BLaER1 (cell line): ENCODE measurements around the gene PTGFRN.
"Not testable (repeated sequence)": the region's sequence is repeated elsewhere in the genome, so short reads cannot be mapped to it uniquely, and the experiment has no call there.

Source experiments
- H3K27ac ChIP-seq: shearing (Covaris generic); formaldehyde crosslinking; 2 replicates; pipeline ENCODE4 v1.8.1; 2022
- H3K27me3 ChIP-seq: shearing (Covaris generic); formaldehyde crosslinking; 2 replicates; pipeline ENCODE4 v1.8.1; 2022
- H3K36me3 ChIP-seq: shearing (Covaris generic); formaldehyde crosslinking; 2 replicates; pipeline ENCODE4 v1.8.1; 2022
- H3K4me1 ChIP-seq: shearing (Covaris generic); formaldehyde crosslinking; 2 replicates; pipeline ENCODE4 v1.8.1; 2022
- H3K4me2 ChIP-seq: shearing (Covaris generic); formaldehyde crosslinking; 2 replicates; pipeline ENCODE4 v1.8.1; 2022
- H3K4me3 ChIP-seq: shearing (Covaris generic); formaldehyde crosslinking; 2 replicates; pipeline ENCODE4 v1.8.1; 2022
- H3K9ac ChIP-seq: shearing (Covaris generic); formaldehyde crosslinking; 2 replicates; pipeline ENCODE4 v1.8.1; 2022
- H3K9me3 ChIP-seq: shearing (Covaris generic); formaldehyde crosslinking; 2 replicates; pipeline ENCODE4 v1.8.1; 2022
- H4K20me1 ChIP-seq: shearing (Covaris generic); formaldehyde crosslinking; 2 replicates; pipeline ENCODE4 v1.8.1; 2022
- Cebpa-rat ChIP-seq: shearing (Covaris generic); IDR thresholded peaks from 2 replicates; pipeline ENCODE4 v1.8.1; 2022

The PTGFRN gene

GRCh38 chr1:116874733-116875249, 34.9 kb upstream of the PTGFRN start:
- Histone ChIP-seq H3K36me3 (no peaks in the 10 kb centered on the region), H3K4me2 (peak overlapping the region; percentile 91), H3K9me3 (0 out of 2 replicates have a peak, but pooled peaks cover 5% of the 10 kb centered on the region), H3K4me1 (peaks cover 68% of the 10 kb centered on the region), H3K4me3 (no peak overlapping the region), H3K27me3 (no peaks in the 10 kb centered on the region), H3K27ac (0 out of 2 replicates have a peak overlapping the region, but pooled peaks have one; percentile 35), H3K9ac (no peak overlapping the region), H4K20me1 (no peaks in the 10 kb centered on the region)
- no peak for TF ChIP-seq Cebpa-rat

GRCh38 chr1:116875391-116875790, 34.3 kb upstream of the PTGFRN start:
- H3K4me1 ChIP-seq = peaks cover 74% of the 10 kb centered on the region
- no peak for TF ChIP-seq Cebpa-rat

GRCh38 chr1:116875946-116876345, 33.8 kb upstream of the PTGFRN start:
- H3K4me3 ChIP-seq, H3K27me3 ChIP-seq, H4K20me1 ChIP-seq, H3K36me3 ChIP-seq, H3K9me3 ChIP-seq, H3K9ac ChIP-seq: not testable (repeated sequence)
- Histone ChIP-seq H3K4me1 (peaks cover 77% of the 10 kb centered on the region), H3K4me2 (peak overlapping the region; percentile 91), H3K27ac (0 out of 2 replicates have a peak overlapping the region, but pooled peaks have one; percentile 35)

More at GRCh38 chr1:116875391-116875790, 34.3 kb upstream of the PTGFRN start:
- Histone ChIP-seq H3K27ac (0 out of 2 replicates have a peak overlapping the region, but pooled peaks have one; percentile 35), H3K4me2 (peak overlapping the region; percentile 91), H3K36me3 (no peaks in the 10 kb centered on the region), H3K9me3 (0 out of 2 replicates have a peak, but pooled peaks cover 5% of the 10 kb centered on the region), H3K4me3 (no peak overlapping the region), H4K20me1 (no peaks in the 10 kb centered on the region), H3K27me3 (no peaks in the 10 kb centered on the region), H3K9ac (no peak overlapping the region)

- Histone ChIP-seq H3K36me3 (no peaks in the 10 kb centered on the region), H3K4me1 (peaks cover 88% of the 10 kb centered on the region), H3K4me2 (peak overlapping the region; percentile 91), H3K9me3 (no peaks in the 10 kb centered on the region), H3K27me3 (no peaks in the 10 kb centered on the region), H4K20me1 (no peaks in the 10 kb centered on the region), H3K4me3 (peak overlapping the region; percentile 63), H3K27ac (peak overlapping the region; percentile 86), H3K9ac (peak overlapping the region; percentile 82)
- TF ChIP-seq Cebpa-rat = no peak
Observed at GRCh38 chr1:116877141-116877818, 32.4 kb upstream of the PTGFRN start.

- Histone ChIP-seq H3K4me1 (peaks cover 97% of the 10 kb centered on the region), H4K20me1 (no peaks in the 10 kb centered on the region), H3K36me3 (no peaks in the 10 kb centered on the region), H3K27ac (peak overlapping the region; percentile 86), H3K4me2 (peak overlapping the region; percentile 91), H3K9ac (peak overlapping the region; percentile 82), H3K27me3 (no peaks in the 10 kb centered on the region), H3K9me3 (no peaks in the 10 kb centered on the region), H3K4me3 (peak overlapping the region; percentile 63)
- no peak for TF ChIP-seq Cebpa-rat
Observed at GRCh38 chr1:116878804-116879477, 30.8 kb upstream of the PTGFRN start.

GRCh38 chr1:116879478-116880133, 30.1 kb upstream of the PTGFRN start:
- Histone ChIP-seq H3K27ac (peak overlapping the region; percentile 86), H3K4me2 (peak overlapping the region; percentile 91), H3K4me3 (peak overlapping the region; percentile 63), H4K20me1 (no peaks in the 10 kb centered on the region), H3K36me3 (no peaks in the 10 kb centered on the region), H3K4me1 (peaks cover 93% of the 10 kb centered on the region), H3K9ac (peak overlapping the region; percentile 82), H3K9me3 (no peaks in the 10 kb centered on the region), H3K27me3 (no peaks in the 10 kb centered on the region)
- TF ChIP-seq Cebpa-rat = no peak

GRCh38 chr1:116880917-116881316, 28.8 kb upstream of the PTGFRN start:
- Histone ChIP-seq H3K27ac (no peak overlapping the region), H3K9me3 (no peaks in the 10 kb centered on the region), H3K4me1 (peaks cover 80% of the 10 kb centered on the region), H3K4me3 (no peak overlapping the region), H3K27me3 (no peaks in the 10 kb centered on the region), H3K36me3 (no peaks in the 10 kb centered on the region), H4K20me1 (no peaks in the 10 kb centered on the region), H3K4me2 (peak overlapping the region; percentile 91), H3K9ac (no peak overlapping the region)
- no peak for TF ChIP-seq Cebpa-rat

GRCh38 chr1:116881879-116882520, 27.7 kb upstream of the PTGFRN start:
- Histone ChIP-seq H3K27me3 (no peaks in the 10 kb centered on the region), H3K27ac (no peak overlapping the region), H3K9me3 (no peaks in the 10 kb centered on the region), H3K9ac (no peak overlapping the region), H3K4me2 (peak overlapping the region; percentile 63; the same call in 1 of the 2 replicates), H3K4me1 (peaks cover 69% of the 10 kb centered on the region), H4K20me1 (no peaks in the 10 kb centered on the region), H3K4me3 (no peak overlapping the region), H3K36me3 (no peaks in the 10 kb centered on the region)
- 0 out of 2 replicates have a peak, but pooled peaks have one; percentile 22 for TF ChIP-seq Cebpa-rat

GRCh38 chr1:116882866-116883265, 26.9 kb upstream of the PTGFRN start:
- Histone ChIP-seq H3K4me2 (peak overlapping the region; percentile 63), H4K20me1 (no peaks in the 10 kb centered on the region), H3K9ac (no peak overlapping the region), H3K4me3 (no peak overlapping the region), H3K4me1 (peaks cover 61% of the 10 kb centered on the region), H3K36me3 (no peaks in the 10 kb centered on the region), H3K27ac (no peak overlapping the region), H3K9me3 (no peaks in the 10 kb centered on the region), H3K27me3 (no peaks in the 10 kb centered on the region)
- no peak for TF ChIP-seq Cebpa-rat
